ENCODE results near the gene RRP1B.
"Not testable (repeated sequence)": the region's sequence is repeated elsewhere in the genome, so short reads cannot be mapped to it uniquely, and the experiment has no call there.

RRP1B gene

GRCh38 chr21:43676391-43676790 is 17.0 kb downstream of the RRP1B start:
- DNase-seq (ENCODE audit: low read depth) = no peak

GRCh38 chr21:43679951-43680350 is 20.6 kb downstream of the RRP1B start:
- DNase-seq (ENCODE audit: low read depth) = no peak

- not testable (repeated sequence) for DNase-seq (ENCODE audit: low read depth)
Measured at GRCh38 chr21:43680421-43680820, 21.1 kb downstream of the RRP1B start.

GRCh38 chr21:43681650-43682049 is 22.3 kb downstream of the RRP1B start:
- no peak for DNase-seq (ENCODE audit: low read depth)

- DNase-seq (ENCODE audit: low read depth) = no peak
Measured at GRCh38 chr21:43684424-43684823, 25.1 kb downstream of the RRP1B start.

GRCh38 chr21:43686811-43687565 is 27.6 kb downstream of the RRP1B start:
- no peak for DNase-seq (ENCODE audit: low read depth)

GRCh38 chr21:43687566-43688399 is 28.4 kb downstream of the RRP1B start:
- DNase-seq (ENCODE audit: low read depth) = no peak

- DNase-seq (ENCODE audit: low read depth) = no peak
Measured at GRCh38 chr21:43688906-43689305, 29.5 kb downstream of the RRP1B start.

GRCh38 chr21:43689556-43690337 is 30.4 kb downstream of the RRP1B start:
- no peak for DNase-seq (ENCODE audit: low read depth)

GRCh38 chr21:43690346-43690745 is 31.0 kb downstream of the RRP1B start:
- DNase-seq (ENCODE audit: low read depth) = no peak

GRCh38 chr21:43691086-43691795 is 31.9 kb downstream of the RRP1B start:
- DNase-seq (ENCODE audit: low read depth) = no peak

- no peak for DNase-seq (ENCODE audit: low read depth)
Measured at GRCh38 chr21:43691801-43692200, 32.4 kb downstream of the RRP1B start.

- DNase-seq (ENCODE audit: low read depth) = no peak
Measured at GRCh38 chr21:43692949-43693348, 33.6 kb downstream of the RRP1B start.

GRCh38 chr21:43693981-43694380 is 34.6 kb downstream of the RRP1B start:
- DNase-seq (ENCODE audit: low read depth) = no peak

- no peak for DNase-seq (ENCODE audit: low read depth)
Measured at GRCh38 chr21:43694437-43695079, 35.2 kb downstream of the RRP1B start.

- DNase-seq (ENCODE audit: low read depth) = no peak
Measured at GRCh38 chr21:43696214-43696613, 36.9 kb downstream of the RRP1B start.

GRCh38 chr21:43697758-43698643 is 38.6 kb downstream of the RRP1B start:
- DNase-seq (ENCODE audit: low read depth) = no peak

- not testable (repeated sequence) for DNase-seq (ENCODE audit: low read depth)
Measured at GRCh38 chr21:43699492-43699777, 40.1 kb downstream of the RRP1B start.

GRCh38 chr21:43699933-43700599 is 40.7 kb downstream of the RRP1B start:
- no peak for DNase-seq (ENCODE audit: low read depth)
